OCI-LY7 (cell line): ENCODE data around the gene MIDN.

Source experiments
- CTCF ChIP-seq: fragments of 200-600 bp; sonication (generic); conservative IDR thresholded peaks from 2 replicates; pipeline ENCODE4 v1.5.1; 2014; ENCODE audit warnings: mild to moderate bottlenecking, antibody characterized with exemption, low read length, moderate library complexity, mixed read lengths
- EZH2phosphoT487 ChIP-seq: fragments of 200-600 bp; sonication (generic); IDR thresholded peaks from 2 replicates; pipeline ENCODE4 v1.6.1; 2018; ENCODE audit warnings: low read depth, borderline replicate concordance, mild to moderate bottlenecking, mixed run types, antibody characterized with exemption, low read length, moderate library complexity, mixed read lengths

DNA sequence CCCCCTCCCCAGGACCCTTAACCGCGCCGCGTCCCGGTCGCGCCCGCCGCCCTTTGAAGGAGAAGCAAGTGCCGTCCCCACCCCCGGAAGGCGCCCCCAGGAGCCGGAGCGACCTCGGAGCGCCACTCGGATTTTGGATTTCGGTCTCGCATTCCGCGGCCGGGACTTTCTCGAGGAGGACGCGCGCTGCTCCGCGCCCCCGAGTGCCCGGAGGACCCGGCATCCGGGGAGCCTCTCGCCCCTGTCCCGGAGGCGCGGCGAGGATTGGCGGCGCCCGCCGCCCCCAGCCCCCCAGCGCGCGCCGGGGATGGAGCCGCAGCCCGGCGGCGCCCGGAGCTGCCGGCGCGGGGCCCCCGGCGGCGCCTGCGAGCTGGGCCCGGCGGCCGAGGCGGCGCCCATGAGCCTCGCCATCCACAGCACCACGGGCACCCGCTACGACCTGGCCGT is 1.6 kb downstream of the MIDN start:
- TF ChIP-seq CTCF (no peak), EZH2phosphoT487 (no peak)
